K562 (cell line): ENCODE data around the gene ABL1. TPM values are rescaled to one million over a fixed set of nuclear protein-coding genes. Genes with fewer than 3 reads are reported as not detected.
A peak's percentile ranks its signal among the peaks of the same experiment; 100 is the strongest.

Experiments
- CC2D1A ChIP-seq: fragments of 450-650 bp; IDR thresholded peaks from 2 replicates; pipeline ENCODE4 v1.6.1; 2017; ENCODE audit warnings: mild to moderate bottlenecking
- CCAR2 ChIP-seq: fragments of 200-400 bp; formaldehyde crosslinking; IDR thresholded peaks from 2 replicates; pipeline ENCODE4 v1.6.1; 2017; ENCODE audit warnings: mild to moderate bottlenecking, low read depth, low read length
- DPF2 ChIP-seq: fragments of 450-650 bp; IDR thresholded peaks from 2 replicates; pipeline ENCODE4 v1.6.1; 2016
- FOXA1 ChIP-seq: fragments of 450-650 bp; IDR thresholded peaks from 2 replicates; pipeline ENCODE4 v1.6.1; 2016; ENCODE audit warnings: mild to moderate bottlenecking, borderline replicate concordance
- HNRNPK ChIP-seq: fragments of 200-400 bp; formaldehyde crosslinking; IDR thresholded peaks from one replicate; pipeline ENCODE4 v1.6.1; 2018; ENCODE audit warnings: mild to moderate bottlenecking, low read depth, low read length; ENCODE audit not compliant: poor library complexity, severe bottlenecking
- JUND ChIP-seq, 2 experiments: IDR thresholded peaks; 2 replicates in 1 of 2; 3 replicates in 1 of 2; pipeline ENCODE4 v1.6.1; 2011; ENCODE audit warnings: borderline replicate concordance in 2 of 2, low read depth in 2 of 2, low read length in 2 of 2, improper control_type of control experiment in 1 of 2, missing biosample characterization in 1 of 2, missing genetic modification characterization in 1 of 2, missing genetic modification reagents in 1 of 2
- MECOM ChIP-seq: fragments of 250-450 bp; sonication (Bioruptor Pico); IDR thresholded peaks from 2 replicates; pipeline ENCODE4 v1.8.0; 2022; ENCODE audit warnings: inconsistent platforms
- TAF9B ChIP-seq: fragments of 450-650 bp; IDR thresholded peaks from 2 replicates; pipeline ENCODE4 v1.6.1; 2018; ENCODE audit warnings: mild to moderate bottlenecking; ENCODE audit not compliant: partially characterized antibody
- TAL1 ChIP-seq: fragments of 450-650 bp; IDR thresholded peaks from 2 replicates; pipeline ENCODE4 v1.6.1; 2016; ENCODE audit warnings: mild to moderate bottlenecking
- YY1 ChIP-seq, 3 experiments: IDR thresholded peaks; 2 replicates each; pipeline ENCODE4 v1.6.1; 2011; ENCODE audit warnings: low read length in 2 of 3, mild to moderate bottlenecking in 2 of 3, moderate library complexity in 2 of 3, borderline replicate concordance in 1 of 3, control low read depth in 1 of 3, low read depth in 1 of 3; ENCODE audit not compliant: insufficient read depth in 3 of 3, insufficient replicate concordance in 2 of 3, control insufficient read depth in 1 of 3, insufficient read length in 1 of 3; ENCODE audit errors: extremely low read depth in 1 of 3
- ZFP36 ChIP-seq: fragments of 150-350 bp; IDR thresholded peaks from 2 replicates; pipeline ENCODE4 v1.6.1; 2018; ENCODE audit warnings: low read length, low read depth; ENCODE audit not compliant: partially characterized antibody
- ZNF124 ChIP-seq: sonication (generic); formaldehyde crosslinking; IDR thresholded peaks from 2 replicates; pipeline ENCODE4 v1.8.1; 2022; ENCODE audit warnings: missing genetic modification reagents
- ZNF316 ChIP-seq: fragments of 450-650 bp; IDR thresholded peaks from 2 replicates; pipeline ENCODE4 v1.6.1; 2016
- polyA plus RNA-seq, 8 experiments: library from polyadenylated mRNA; depleted of rRNA in 4 of 8; stranded (reverse) in 5 of 8; unstranded in 3 of 8; fragments of >200 nt; fragmentation: Nextera tagmentation in 2 of 8; fragmentation: Illumina TruSeq in 1 of 8; extraction: Ambion mirVana in 2 of 8; extraction: Trizol in 1 of 8; gene quantifications; 2 replicates each; pipeline versions ENCODE4 v1.2.1 to v1.2.3, GENCODE V29; 2011 to 2014; ENCODE audit warnings: inconsistent platforms in 1 of 8, missing spikeins in 1 of 8
- total RNA-seq, 7 experiments: library from RNA; depleted of rRNA in 6 of 7; stranded (reverse); fragments of >200 nt in 6 of 7; fragmentation: Illumina TruSeq in 2 of 7; extraction: Trizol in 2 of 7; gene quantifications; 2 replicates each; pipeline versions ENCODE4 v1.2.1 to v1.2.3, GENCODE V29; 2011 to 2021; ENCODE audit warnings: low replicate concordance in 1 of 7
- TF ChIP-seq, protein P1 (sequence below): fragments of 250-450 bp; sonication (Bioruptor Pico); IDR thresholded peaks from 2 replicates; pipeline ENCODE4 v1.5.0; 2022; ENCODE audit warnings: mild to moderate bottlenecking
- TF ChIP-seq, protein P2 (sequence below), 2 experiments: fragments of 450-650 bp in 1 of 2; sonication (generic) in 1 of 2; formaldehyde crosslinking; conservative IDR thresholded peaks; 2 replicates each; pipeline versions ENCODE4 v1.4.0 to v1.8.1; 2020 to 2022; ENCODE audit warnings: mild to moderate bottlenecking in 1 of 2, missing genetic modification reagents in 1 of 2
- TF ChIP-seq, protein P3 (sequence below): sonication (generic); formaldehyde crosslinking; IDR thresholded peaks from 2 replicates; pipeline ENCODE4 v1.8.1; 2023; ENCODE audit warnings: mild to moderate bottlenecking, missing genetic modification reagents
- TF ChIP-seq, protein P4 (sequence below), 2 experiments: fragments of 450-650 bp; IDR thresholded peaks; 2 replicates each; pipeline ENCODE4 v1.6.1; 2018; ENCODE audit warnings: mild to moderate bottlenecking in 2 of 2, low read depth in 1 of 2; ENCODE audit not compliant: partially characterized antibody in 2 of 2

ABL1 gene
- total and polyA plus RNA-seq, 9 of the 15 experiments (the other 6 are each of a cell fraction or from before 2014, with no cell fraction given): 1.5 to 130 (median 37.8) TPM

DNA sequence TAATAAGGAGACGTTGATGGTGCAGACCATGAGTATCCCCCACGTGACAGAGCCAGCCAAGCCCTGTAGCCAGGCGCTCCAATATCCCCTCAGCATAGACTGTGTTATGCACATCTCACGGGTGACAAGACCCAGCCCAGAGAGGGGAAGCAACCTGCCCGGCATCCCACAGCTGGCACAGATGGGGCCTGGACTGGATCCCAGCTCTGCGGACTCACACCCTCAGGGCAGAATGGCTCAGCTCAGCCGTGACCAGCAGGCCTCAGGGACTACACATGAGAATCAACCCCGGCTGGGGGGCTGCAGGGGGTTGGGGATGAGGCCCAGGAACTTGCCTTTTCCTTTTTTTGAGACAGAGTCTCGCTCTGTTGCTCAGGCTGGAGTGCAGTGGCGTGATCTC is 92.3 kb downstream of the ABL1 start (continued):
- TF ChIP-seq, protein P1, sequence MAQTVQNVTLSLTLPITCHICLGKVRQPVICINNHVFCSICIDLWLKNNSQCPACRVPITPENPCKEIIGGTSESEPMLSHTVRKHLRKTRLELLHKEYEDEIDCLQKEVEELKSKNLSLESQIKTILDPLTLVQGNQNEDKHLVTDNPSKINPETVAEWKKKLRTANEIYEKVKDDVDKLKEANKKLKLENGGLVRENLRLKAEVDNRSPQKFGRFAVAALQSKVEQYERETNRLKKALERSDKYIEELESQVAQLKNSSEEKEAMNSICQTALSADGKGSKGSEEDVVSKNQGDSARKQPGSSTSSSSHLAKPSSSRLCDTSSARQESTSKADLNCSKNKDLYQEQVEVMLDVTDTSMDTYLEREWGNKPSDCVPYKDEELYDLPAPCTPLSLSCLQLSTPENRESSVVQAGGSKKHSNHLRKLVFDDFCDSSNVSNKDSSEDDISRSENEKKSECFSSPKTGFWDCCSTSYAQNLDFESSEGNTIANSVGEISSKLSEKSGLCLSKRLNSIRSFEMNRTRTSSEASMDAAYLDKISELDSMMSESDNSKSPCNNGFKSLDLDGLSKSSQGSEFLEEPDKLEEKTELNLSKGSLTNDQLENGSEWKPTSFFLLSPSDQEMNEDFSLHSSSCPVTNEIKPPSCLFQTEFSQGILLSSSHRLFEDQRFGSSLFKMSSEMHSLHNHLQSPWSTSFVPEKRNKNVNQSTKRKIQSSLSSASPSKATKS (CRISPR knock-in tag): no peak
- no peak for TF ChIP-seq DPF2
- TF ChIP-seq CC2D1A: no peak
- no peak for TF ChIP-seq HNRNPK
- TF ChIP-seq MECOM (CRISPR knock-in tag): no peak
- no peak for TF ChIP-seq CCAR2
- TF ChIP-seq, protein P2, sequence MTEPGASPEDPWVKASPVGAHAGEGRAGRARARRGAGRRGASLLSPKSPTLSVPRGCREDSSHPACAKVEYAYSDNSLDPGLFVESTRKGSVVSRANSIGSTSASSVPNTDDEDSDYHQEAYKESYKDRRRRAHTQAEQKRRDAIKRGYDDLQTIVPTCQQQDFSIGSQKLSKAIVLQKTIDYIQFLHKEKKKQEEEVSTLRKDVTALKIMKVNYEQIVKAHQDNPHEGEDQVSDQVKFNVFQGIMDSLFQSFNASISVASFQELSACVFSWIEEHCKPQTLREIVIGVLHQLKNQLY (CRISPR knock-in tag; conservative IDR thresholded peaks at IDR 0.05): 0 out of 4 replicates have a peak, but pooled peaks of 1 of the 2 experiments have one; percentile 74
- TF ChIP-seq, protein P3, sequence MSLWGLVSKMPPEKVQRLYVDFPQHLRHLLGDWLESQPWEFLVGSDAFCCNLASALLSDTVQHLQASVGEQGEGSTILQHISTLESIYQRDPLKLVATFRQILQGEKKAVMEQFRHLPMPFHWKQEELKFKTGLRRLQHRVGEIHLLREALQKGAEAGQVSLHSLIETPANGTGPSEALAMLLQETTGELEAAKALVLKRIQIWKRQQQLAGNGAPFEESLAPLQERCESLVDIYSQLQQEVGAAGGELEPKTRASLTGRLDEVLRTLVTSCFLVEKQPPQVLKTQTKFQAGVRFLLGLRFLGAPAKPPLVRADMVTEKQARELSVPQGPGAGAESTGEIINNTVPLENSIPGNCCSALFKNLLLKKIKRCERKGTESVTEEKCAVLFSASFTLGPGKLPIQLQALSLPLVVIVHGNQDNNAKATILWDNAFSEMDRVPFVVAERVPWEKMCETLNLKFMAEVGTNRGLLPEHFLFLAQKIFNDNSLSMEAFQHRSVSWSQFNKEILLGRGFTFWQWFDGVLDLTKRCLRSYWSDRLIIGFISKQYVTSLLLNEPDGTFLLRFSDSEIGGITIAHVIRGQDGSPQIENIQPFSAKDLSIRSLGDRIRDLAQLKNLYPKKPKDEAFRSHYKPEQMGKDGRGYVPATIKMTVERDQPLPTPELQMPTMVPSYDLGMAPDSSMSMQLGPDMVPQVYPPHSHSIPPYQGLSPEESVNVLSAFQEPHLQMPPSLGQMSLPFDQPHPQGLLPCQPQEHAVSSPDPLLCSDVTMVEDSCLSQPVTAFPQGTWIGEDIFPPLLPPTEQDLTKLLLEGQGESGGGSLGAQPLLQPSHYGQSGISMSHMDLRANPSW (CRISPR knock-in tag): peak; percentile 65; the same call in 1 of the 2 replicates
- TF ChIP-seq YY1 (IDR thresholded peaks at IDR 0.05; ENCODE audit: borderline replicate concordance in 1 of 3, control insufficient read depth in 1 of 3, extremely low read depth in 1 of 3, insufficient read depth in 3 of 3, insufficient read length in 1 of 3, insufficient replicate concordance in 2 of 3, low read depth in 1 of 3, low read length in 2 of 3): no peak
- TF ChIP-seq JUND (IDR thresholded peaks at IDR 0.05; ENCODE audit: borderline replicate concordance, low read depth, low read length): 0 out of 2 replicates have a peak, but pooled peaks have one; percentile 8
- no peak for TF ChIP-seq JUND (tag; IDR thresholded peaks at IDR 0.05; ENCODE audit: borderline replicate concordance, low read depth, low read length)
- TF ChIP-seq, protein P4, sequence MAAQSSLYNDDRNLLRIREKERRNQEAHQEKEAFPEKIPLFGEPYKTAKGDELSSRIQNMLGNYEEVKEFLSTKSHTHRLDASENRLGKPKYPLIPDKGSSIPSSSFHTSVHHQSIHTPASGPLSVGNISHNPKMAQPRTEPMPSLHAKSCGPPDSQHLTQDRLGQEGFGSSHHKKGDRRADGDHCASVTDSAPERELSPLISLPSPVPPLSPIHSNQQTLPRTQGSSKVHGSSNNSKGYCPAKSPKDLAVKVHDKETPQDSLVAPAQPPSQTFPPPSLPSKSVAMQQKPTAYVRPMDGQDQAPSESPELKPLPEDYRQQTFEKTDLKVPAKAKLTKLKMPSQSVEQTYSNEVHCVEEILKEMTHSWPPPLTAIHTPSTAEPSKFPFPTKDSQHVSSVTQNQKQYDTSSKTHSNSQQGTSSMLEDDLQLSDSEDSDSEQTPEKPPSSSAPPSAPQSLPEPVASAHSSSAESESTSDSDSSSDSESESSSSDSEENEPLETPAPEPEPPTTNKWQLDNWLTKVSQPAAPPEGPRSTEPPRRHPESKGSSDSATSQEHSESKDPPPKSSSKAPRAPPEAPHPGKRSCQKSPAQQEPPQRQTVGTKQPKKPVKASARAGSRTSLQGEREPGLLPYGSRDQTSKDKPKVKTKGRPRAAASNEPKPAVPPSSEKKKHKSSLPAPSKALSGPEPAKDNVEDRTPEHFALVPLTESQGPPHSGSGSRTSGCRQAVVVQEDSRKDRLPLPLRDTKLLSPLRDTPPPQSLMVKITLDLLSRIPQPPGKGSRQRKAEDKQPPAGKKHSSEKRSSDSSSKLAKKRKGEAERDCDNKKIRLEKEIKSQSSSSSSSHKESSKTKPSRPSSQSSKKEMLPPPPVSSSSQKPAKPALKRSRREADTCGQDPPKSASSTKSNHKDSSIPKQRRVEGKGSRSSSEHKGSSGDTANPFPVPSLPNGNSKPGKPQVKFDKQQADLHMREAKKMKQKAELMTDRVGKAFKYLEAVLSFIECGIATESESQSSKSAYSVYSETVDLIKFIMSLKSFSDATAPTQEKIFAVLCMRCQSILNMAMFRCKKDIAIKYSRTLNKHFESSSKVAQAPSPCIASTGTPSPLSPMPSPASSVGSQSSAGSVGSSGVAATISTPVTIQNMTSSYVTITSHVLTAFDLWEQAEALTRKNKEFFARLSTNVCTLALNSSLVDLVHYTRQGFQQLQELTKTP (IDR thresholded peaks at IDR 0.05; ENCODE audit: low read depth in 1 of 2, partially characterized antibody in 2 of 2): no peak
- TF ChIP-seq ZNF124 (CRISPR knock-in tag): no peak
- TF ChIP-seq TAF9B: no peak
- peak; percentile 57 for TF ChIP-seq ZFP36
- TF ChIP-seq TAL1: no peak
- no peak for TF ChIP-seq FOXA1
- TF ChIP-seq ZNF316: no peak
